ENCODE data around the gene OSBPL9.
A peak's percentile ranks its signal among the peaks of the same experiment; 100 is the strongest.
"Not testable (repeated sequence)": the region's sequence is repeated elsewhere in the genome, so short reads cannot be mapped to it uniquely, and the experiment has no call there.

OSBPL9 gene

GRCh38 chr1:51610104-51610503 is 6.8 kb upstream of the OSBPL9 start:
- not testable (repeated sequence) for DNase-seq (ENCODE audit: low spot score)

GRCh38 chr1:51610637-51611036 is 6.3 kb upstream of the OSBPL9 start:
- DNase-seq (ENCODE audit: low spot score), result no peak

- DNase-seq (ENCODE audit: low spot score), result no peak
Measured at GRCh38 chr1:51612447-51612961, 4.4 kb upstream of the OSBPL9 start.

- DNase-seq (ENCODE audit: low spot score), result no peak
Measured at GRCh38 chr1:51615780-51616291, 1.1 kb upstream of the OSBPL9 start.

GRCh38 chr1:51616490-51616889 is 402 bp upstream of the OSBPL9 start:
- DNase-seq (ENCODE audit: low spot score), result no peak

GRCh38 chr1:51618715-51619114 is 1.8 kb downstream of the OSBPL9 start:
- DNase-seq (ENCODE audit: low spot score), result no peak

- no peak for DNase-seq (ENCODE audit: low spot score)
Measured at GRCh38 chr1:51620470-51620869, 3.6 kb downstream of the OSBPL9 start.

- no peak for DNase-seq (ENCODE audit: low spot score)
Measured at GRCh38 chr1:51621161-51621560, 4.3 kb downstream of the OSBPL9 start.

GRCh38 chr1:51621841-51622454 is 5.1 kb downstream of the OSBPL9 start:
- no peak for DNase-seq (ENCODE audit: low spot score)

- no peak for DNase-seq (ENCODE audit: low spot score)
Measured at GRCh38 chr1:51622455-51622913, 5.6 kb downstream of the OSBPL9 start.

- no peak for DNase-seq (ENCODE audit: low spot score)
Measured at GRCh38 chr1:51623025-51623424, 6.1 kb downstream of the OSBPL9 start.

- no peak for DNase-seq (ENCODE audit: low spot score)
Measured at GRCh38 chr1:51623450-51623849, 6.6 kb downstream of the OSBPL9 start.

GRCh38 chr1:51624855-51625254 is 8.0 kb downstream of the OSBPL9 start:
- no peak for DNase-seq (ENCODE audit: low spot score)

GRCh38 chr1:51627672-51628071 is 10.8 kb downstream of the OSBPL9 start:
- peak; percentile 13 for DNase-seq (ENCODE audit: low spot score)

- no peak for DNase-seq (ENCODE audit: low spot score)
Measured at GRCh38 chr1:51628715-51629590, 12.1 kb downstream of the OSBPL9 start.

GRCh38 chr1:51629918-51630317 is 13.0 kb downstream of the OSBPL9 start:
- DNase-seq (ENCODE audit: low spot score), result no peak

GRCh38 chr1:51630393-51630792 is 13.5 kb downstream of the OSBPL9 start:
- DNase-seq (ENCODE audit: low spot score), result no peak

- no peak for DNase-seq (ENCODE audit: low spot score)
Measured at GRCh38 chr1:51630922-51631321, 14.0 kb downstream of the OSBPL9 start.

- no peak for DNase-seq (ENCODE audit: low spot score)
Measured at GRCh38 chr1:51631747-51632146, 14.9 kb downstream of the OSBPL9 start.

GRCh38 chr1:51634618-51635017 is 17.7 kb downstream of the OSBPL9 start:
- DNase-seq (ENCODE audit: low spot score), result no peak

- no peak for DNase-seq (ENCODE audit: low spot score)
Measured at GRCh38 chr1:51635615-51636014, 18.7 kb downstream of the OSBPL9 start.

GRCh38 chr1:51636191-51636590 is 19.3 kb downstream of the OSBPL9 start:
- no peak for DNase-seq (ENCODE audit: low spot score)

Data from germinal center (tissue), 1 donor.